H7 (cell line): ENCODE measurements around the gene SYNJ1. TPM values are rescaled to one million over a fixed set of nuclear protein-coding genes. Genes with fewer than 3 reads are reported as not detected.
"Not testable (repeated sequence)": the region's sequence is repeated elsewhere in the genome, so short reads cannot be mapped to it uniquely, and the experiment has no call there.

Experiments
- DNase-seq: peaks from one replicate; pipeline ENCODE4 v3.0.0; 2012
- H3K27me3 ChIP-seq: 2 replicates; pipeline ENCODE4 v1.6.0; 2011; ENCODE audit warnings: mild to moderate bottlenecking, low read length; ENCODE audit not compliant: control insufficient read depth, insufficient read depth
- H3K36me3 ChIP-seq: replicated peaks from 2 replicates; pipeline ENCODE4 v1.5.1; 2011; ENCODE audit warnings: low read length; ENCODE audit not compliant: control insufficient read depth, insufficient read depth
- H3K4me3 ChIP-seq: 2 replicates; pipeline ENCODE4 v1.5.1; 2011; ENCODE audit warnings: low read depth, mild to moderate bottlenecking, control low read depth, low read length, moderate library complexity; ENCODE audit not compliant: insufficient read depth
- total RNA-seq: library from RNA; depleted of rRNA; stranded (reverse); fragments of >200 nt; shearing (Covaris generic); gene quantifications from 2 replicates; pipeline ENCODE4 v1.2.3, GENCODE V29; 2014

The SYNJ1 gene
- total RNA-seq, 1 experiment from 2014 or later = 0.97 TPM

- Histone ChIP-seq H3K27me3 (no peaks in the 10 kb centered on the region), H3K4me3 (no peak overlapping the region), H3K36me3 (no peaks in the 10 kb centered on the region)
- DNase-seq = no peak
Measured at GRCh38 chr21:32641710-32642698, 85.8 kb downstream of the SYNJ1 start.

- Histone ChIP-seq H3K36me3 (no peaks in the 10 kb centered on the region), H3K27me3 (no peaks in the 10 kb centered on the region), H3K4me3 (no peak overlapping the region)
- no peak for DNase-seq
Measured at GRCh38 chr21:32626621-32627196, 101.1 kb downstream of the SYNJ1 start.

- not testable (repeated sequence) for DNase-seq, H3K27me3 ChIP-seq, H3K36me3 ChIP-seq, H3K4me3 ChIP-seq
Measured at GRCh38 chr21:32618218-32618617, 109.6 kb downstream of the SYNJ1 start.

DNA sequence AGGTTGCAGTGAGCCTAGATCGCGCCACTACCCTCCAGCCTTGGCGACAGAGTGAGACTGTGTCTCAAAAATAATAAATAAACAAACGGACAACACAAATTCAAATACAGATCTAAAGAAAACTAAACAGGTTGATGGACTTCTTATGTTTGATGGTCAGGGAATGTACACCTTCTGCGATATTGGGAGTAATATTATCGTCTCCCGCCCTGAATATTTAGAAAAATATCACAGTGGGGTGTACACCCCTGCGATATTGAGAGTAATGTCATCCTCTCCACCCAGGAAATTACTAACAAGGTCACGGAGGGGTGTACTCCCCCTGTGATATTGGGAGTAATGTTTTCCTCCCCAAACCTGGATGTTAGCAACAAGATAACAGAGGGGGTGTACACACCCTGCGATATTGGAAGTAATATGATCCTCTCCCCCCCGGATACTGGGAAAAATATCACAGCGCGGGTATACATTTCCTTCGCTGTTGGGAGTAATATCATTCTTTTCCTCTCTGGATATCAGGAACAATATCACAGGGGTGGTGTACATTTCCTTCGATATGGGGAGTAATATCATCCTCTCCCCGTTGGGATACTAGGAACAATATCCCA is 114.3 kb downstream of the SYNJ1 start:
- no peak for DNase-seq
- no peaks in the 10 kb centered on the region for H3K27me3 ChIP-seq
- no peaks in the 10 kb centered on the region for H3K36me3 ChIP-seq
- H3K4me3 ChIP-seq = peak overlapping the region; percentile 92; the same call in 1 of the 2 replicates

DNA sequence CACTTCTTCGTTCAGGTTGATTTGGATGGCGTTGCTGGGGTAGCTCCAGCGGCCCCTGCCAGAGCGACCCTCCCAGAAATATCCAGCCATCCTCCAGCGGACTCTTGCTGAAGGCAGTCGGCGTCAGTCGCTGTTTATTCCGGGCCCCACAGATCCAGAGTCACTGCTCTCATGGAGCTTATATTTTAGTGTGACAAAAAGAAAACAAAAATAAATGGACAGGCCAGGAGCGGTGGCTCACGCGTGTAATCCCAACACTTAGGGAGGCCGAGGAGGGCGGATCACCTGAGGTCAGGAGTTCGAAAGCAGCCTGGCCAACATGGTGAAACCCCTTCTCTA is 114.8 kb downstream of the SYNJ1 start:
- Histone ChIP-seq H3K36me3 (no peaks in the 10 kb centered on the region), H3K27me3 (no peaks in the 10 kb centered on the region), H3K4me3 (peak overlapping the region; percentile 92)
- no peak for DNase-seq

DNA sequence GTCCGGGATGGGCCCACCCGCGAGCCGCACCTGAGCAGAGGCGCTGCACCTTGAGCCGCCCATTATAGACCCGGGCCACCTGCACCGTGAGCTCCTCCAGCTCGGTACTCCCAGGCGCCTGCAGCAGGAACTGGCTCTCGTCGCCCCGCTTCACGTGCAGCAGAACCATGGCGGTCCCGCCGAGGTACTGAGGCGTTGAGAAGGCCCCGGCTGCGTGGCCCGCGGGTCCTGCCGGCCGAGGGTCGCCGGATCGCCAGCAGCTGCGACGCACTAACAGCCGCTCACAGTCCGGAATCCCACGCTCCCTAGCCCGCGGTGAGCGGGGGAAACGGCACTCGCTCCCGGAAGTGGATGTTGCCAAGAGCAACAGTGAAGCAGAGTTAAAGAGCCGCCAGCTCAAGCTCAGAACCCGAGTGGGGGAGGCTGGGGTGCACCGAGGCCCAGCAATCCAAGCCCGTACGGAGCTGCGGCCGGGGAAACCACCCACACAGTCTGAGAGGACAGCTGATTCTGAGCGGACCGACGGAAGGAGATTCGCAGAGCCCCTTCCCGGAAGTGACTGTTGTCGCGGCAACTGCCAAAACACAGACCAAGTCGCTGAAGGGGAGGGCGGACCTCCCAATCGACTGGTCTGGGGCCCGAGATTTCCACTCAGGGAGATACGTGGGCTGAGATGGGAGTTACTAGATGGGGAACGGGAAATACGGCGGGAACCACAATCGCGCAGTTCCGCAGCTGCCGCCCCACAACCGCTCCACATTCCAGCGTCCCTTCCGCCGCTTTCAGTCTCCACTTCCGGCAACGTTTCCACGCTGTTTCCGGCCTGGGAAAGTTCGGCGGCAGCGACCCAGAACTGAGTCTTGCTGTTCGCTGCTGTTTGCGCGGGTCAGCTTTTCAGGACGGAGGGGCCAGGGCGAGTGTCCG is 115.5 kb downstream of the SYNJ1 start, which contains the start of gene CFAP298:
Gene CFAP298, minus strand, starts transcription at position 303 of the 924 bp plus-strand sequence. Its CDS starts 134 bp downstream, at position 169.
- H3K36me3 ChIP-seq = peaks cover 2% of the 10 kb centered on the region; the same call in 1 of the 2 replicates
- H3K27me3 ChIP-seq = no peaks in the 10 kb centered on the region
- H3K4me3 ChIP-seq = peak within 1 kb of the TSS; percentile 92
- DNase-seq = peak; percentile 84

GRCh38 chr21:32611471-32611997 is 116.3 kb downstream of the SYNJ1 start:
- peaks cover 5% of the 10 kb centered on the region for H3K36me3 ChIP-seq
- DNase-seq = peak; percentile 57
- no peaks in the 10 kb centered on the region for H3K27me3 ChIP-seq
- H3K4me3 ChIP-seq = peak overlapping the region; percentile 92

- not testable (repeated sequence) for H3K27me3 ChIP-seq, H3K36me3 ChIP-seq, DNase-seq, H3K4me3 ChIP-seq
Measured at GRCh38 chr21:32610940-32611339, 116.9 kb downstream of the SYNJ1 start.

- Histone ChIP-seq H3K36me3 (peaks cover 9% of the 10 kb centered on the region), H3K27me3 (no peaks in the 10 kb centered on the region), H3K4me3 (no peak overlapping the region)
- no peak for DNase-seq
Measured at GRCh38 chr21:32608851-32609250, 119.0 kb downstream of the SYNJ1 start.

DNA sequence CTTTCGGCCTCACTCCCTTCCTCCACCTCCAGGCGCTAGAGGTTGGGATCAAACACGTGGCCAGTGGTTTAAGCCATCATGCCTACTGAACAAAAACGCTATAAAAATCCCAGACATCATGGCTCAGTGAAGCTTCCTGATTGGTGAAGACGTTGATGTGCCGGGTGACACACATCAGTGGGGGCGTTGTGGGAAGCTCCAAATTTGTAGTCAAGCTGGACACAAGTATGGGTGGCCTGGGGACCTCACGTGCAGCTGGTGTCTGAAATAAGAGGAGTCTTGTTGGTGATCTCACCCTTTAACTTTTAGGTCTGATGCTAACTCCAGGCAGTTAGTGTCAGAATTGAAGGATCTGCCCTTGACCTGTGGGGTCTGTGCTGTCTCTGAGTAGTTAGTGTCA is 122.3 kb downstream of the SYNJ1 start:
- no peak overlapping the region for H3K4me3 ChIP-seq

DNA sequence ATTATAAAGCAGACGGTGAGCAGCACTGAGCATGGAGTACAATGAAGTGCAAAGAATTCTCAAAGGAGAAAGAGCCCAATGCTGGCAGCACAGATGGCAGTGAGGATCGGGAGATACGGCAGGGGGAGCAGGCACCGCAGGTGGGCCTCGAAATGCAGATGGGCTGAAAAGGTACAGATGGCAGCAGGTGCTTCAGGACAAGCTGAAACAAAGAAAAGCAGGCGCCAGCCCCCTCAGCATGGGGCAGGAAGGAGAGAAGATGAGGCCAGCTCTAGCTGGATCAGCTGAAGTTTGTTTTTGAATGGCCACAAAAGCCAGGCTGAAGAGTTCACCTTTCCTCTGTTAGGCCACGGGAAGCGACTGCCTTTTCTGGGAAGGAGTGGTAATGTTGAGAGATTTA is 123.3 kb downstream of the SYNJ1 start:
- Histone ChIP-seq H3K27me3 (no peaks in the 10 kb centered on the region), H3K36me3 (peaks cover 22% of the 10 kb centered on the region), H3K4me3 (no peak overlapping the region)
- peak; percentile 85 for DNase-seq

More for the DNA sequence above, 122.3 kb downstream of the SYNJ1 start:
- Histone ChIP-seq H3K36me3 (peaks cover 20% of the 10 kb centered on the region), H3K27me3 (no peaks in the 10 kb centered on the region)
- no peak for DNase-seq

- peak; percentile 20 for DNase-seq
- H3K4me3 ChIP-seq = no peak overlapping the region
- H3K36me3 ChIP-seq = peaks cover 22% of the 10 kb centered on the region
- no peaks in the 10 kb centered on the region for H3K27me3 ChIP-seq
Measured at GRCh38 chr21:32603131-32603530, 124.7 kb downstream of the SYNJ1 start.

DNA sequence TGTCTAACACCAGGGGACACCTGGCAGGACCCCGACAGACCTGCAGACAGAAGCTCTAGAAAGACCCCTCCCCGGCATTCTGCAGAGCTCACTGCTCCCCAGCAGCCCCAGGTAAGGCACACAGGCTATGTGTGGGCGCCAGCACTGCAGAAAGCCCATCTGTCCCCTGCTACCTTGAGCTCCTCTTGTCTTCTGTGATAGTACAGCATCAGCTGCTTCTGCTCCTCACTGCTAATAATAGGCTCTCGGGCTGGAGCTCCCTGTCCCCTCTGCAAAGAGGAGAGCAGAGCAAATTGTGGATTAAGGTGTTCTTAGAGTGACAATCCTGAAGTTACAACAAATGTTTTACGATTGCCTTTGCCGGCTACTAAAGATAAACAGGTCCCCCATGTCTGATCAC is 125.7 kb downstream of the SYNJ1 start:
- DNase-seq = no peak
- H3K27me3 ChIP-seq = no peaks in the 10 kb centered on the region
- no peak overlapping the region for H3K4me3 ChIP-seq
- peaks cover 20% of the 10 kb centered on the region for H3K36me3 ChIP-seq

GRCh38 chr21:32599526-32599925 is 128.3 kb downstream of the SYNJ1 start:
- Histone ChIP-seq H3K4me3 (no peak overlapping the region), H3K27me3 (no peaks in the 10 kb centered on the region), H3K36me3 (peaks cover 13% of the 10 kb centered on the region)
- no peak for DNase-seq
